Jurkat, Clone E6-1 (cell line): ENCODE data around the gene PLEKHA6.

Source experiments
- DNase-seq: peaks from one replicate; pipeline ENCODE4 v3.0.0-alpha.2; 2011; ENCODE audit warnings: low read depth, low spot score
- H3K4me3 ChIP-seq: 2 replicates; pipeline ENCODE4 v1.5.1; 2011; ENCODE audit warnings: mild to moderate bottlenecking, low read length, control low read depth, moderate library complexity

Gene PLEKHA6

GRCh38 chr1:204232526-204232925 is 127.2 kb downstream of the PLEKHA6 start:
- no peak overlapping the region for H3K4me3 ChIP-seq
- no peak for DNase-seq

DNA sequence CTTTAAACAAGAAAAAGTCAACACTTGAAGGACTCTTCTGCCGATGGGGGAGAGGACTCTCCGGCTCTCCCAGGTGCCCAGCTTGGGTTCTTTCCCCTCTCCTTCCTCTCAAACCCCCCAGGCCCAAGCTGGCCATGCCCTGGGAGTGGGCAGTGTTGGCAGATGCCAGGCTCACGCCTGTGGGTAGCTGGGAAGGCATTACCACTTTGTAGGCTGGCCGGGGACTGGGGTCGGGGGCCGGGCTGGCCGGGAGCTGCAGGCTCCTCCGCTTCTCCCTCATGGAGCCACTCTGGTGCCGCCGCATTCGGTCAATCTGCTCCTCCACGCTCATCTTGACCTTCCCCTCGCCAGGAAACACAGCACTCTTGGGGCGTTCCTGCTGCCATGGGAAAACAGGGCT is 129.5 kb downstream of the PLEKHA6 start:
- DNase-seq: no peak
- no peak overlapping the region for H3K4me3 ChIP-seq

DNA sequence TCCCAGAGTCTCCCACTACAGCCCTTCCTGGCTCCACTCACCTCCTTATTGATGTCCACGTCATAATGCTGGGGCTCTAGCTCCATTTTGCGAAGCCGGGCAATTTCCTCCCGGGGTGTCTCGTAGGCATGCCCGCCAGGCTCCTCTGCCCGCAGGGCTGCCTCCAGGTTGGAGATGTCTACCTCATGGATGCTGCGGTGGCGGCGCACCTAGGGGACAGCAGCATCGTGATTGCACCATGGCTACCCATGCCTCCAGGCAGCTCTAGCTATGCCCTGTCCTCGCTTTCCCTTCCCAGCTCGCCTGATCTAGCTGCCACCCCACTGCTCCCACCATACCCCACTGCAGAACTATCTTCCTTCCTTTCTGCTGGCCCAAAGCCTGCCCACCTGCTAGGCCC is 130.8 kb downstream of the PLEKHA6 start:
- H3K4me3 ChIP-seq: no peak overlapping the region
- DNase-seq: no peak

GRCh38 chr1:204227996-204228785 is 131.5 kb downstream of the PLEKHA6 start:
- DNase-seq: no peak
- H3K4me3 ChIP-seq: no peak overlapping the region

DNA sequence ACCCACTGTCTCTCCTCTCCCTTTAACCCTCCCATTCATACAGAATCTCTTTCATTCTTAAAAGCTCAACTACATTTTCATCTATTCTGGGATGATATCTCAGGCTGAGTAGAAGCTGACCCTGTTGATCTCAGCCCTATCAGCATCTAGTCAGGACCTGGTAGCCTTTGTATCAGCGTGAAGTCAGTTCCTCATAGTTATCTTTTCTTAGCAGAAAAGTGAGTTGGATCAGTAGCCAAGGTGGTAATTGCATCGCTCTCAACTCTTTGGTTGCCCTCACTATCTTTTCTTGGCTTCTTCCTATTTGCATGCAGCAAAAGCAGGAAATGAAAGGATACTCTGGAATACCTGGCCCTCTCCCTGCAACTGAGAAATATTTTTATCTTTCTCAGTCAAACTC is 132.4 kb downstream of the PLEKHA6 start:
- DNase-seq: no peak

GRCh38 chr1:204225841-204226735 is 133.6 kb downstream of the PLEKHA6 start:
- H3K4me3 ChIP-seq: no peak overlapping the region
- DNase-seq: no peak

More for the DNA sequence above, 132.4 kb downstream of the PLEKHA6 start:
- H3K4me3 ChIP-seq: no peak overlapping the region

- DNase-seq: no peak
- H3K4me3 ChIP-seq: no peak overlapping the region
These were observed 135.1 kb downstream of the PLEKHA6 start for GRCh38 chr1:204224655-204225054.

DNA sequence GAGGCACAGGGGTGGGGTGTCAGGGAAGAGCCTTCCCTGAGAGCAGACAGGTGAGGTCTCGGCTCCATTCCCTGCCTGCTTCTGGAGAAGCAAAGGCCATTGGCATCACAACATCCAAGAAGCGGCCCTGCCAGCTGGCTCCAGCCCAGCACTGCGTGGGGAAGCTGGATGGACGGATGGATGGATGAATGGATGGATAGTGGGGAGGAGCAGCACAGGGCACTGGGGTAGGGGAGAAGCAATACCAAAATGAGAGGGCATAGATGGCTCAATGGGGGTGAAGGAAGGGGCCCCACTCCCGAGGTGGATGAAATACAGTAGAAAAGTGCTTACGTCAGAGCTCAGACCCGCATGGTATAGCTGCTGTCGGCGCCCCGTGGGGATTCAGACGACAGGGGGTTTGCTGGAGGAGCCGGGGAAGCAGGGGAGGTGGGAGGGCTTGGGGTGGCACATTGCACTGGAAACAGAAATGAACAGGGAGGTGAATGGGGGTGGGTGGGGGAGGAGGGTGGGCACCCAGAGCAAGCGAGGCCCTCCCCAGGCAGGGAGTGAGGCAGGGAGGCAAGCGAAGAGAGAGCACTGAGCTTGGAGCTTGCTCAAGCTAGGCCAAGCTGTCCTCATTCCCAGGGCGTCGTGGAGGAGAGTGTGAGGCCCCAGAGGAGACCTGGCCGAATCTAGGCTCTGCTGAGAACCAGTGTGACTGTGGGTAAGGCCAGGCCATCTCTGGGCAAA is 136.4 kb downstream of the PLEKHA6 start:
- no peak for DNase-seq
- no peak overlapping the region for H3K4me3 ChIP-seq

- H3K4me3 ChIP-seq: no peak overlapping the region
- DNase-seq: no peak
These were observed 137.0 kb downstream of the PLEKHA6 start for GRCh38 chr1:204222764-204223055.

GRCh38 chr1:204222006-204222763 is 137.5 kb downstream of the PLEKHA6 start:
- no peak overlapping the region for H3K4me3 ChIP-seq
- DNase-seq: no peak

GRCh38 chr1:204221271-204221670 is 138.5 kb downstream of the PLEKHA6 start:
- DNase-seq: no peak
- no peak overlapping the region for H3K4me3 ChIP-seq

DNA sequence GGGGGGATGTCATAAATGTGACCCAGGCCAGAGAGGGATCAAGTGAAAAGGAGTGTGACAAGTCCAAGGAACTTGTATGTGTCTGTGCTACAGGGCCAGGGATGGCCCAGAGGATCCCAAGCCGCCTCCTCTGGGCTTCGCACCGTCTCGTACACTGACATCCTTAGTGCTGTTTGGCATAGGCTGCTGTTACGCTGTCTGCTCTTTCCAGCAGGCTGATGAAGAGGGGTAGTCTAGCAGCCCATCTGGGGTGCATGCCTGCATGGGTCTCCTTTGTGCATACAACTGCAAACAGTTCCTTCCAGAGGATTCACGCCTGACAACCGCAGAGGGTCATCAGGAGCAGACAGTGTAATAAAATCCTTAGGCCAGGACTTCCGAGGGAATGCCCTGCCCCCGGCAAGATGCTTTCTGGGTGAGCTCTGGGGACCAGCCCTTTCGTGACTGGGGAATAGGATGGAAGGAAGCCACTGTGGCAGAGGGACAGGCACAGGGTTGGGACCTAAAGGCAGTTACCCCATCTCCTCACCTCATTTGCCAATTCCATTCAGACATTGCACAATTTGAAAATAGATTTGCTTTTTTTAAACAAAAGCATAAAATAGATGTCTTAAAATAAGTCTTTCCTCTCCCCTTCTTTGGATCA is 139.6 kb downstream of the PLEKHA6 start:
- no peak overlapping the region for H3K4me3 ChIP-seq
- DNase-seq: no peak

DNA sequence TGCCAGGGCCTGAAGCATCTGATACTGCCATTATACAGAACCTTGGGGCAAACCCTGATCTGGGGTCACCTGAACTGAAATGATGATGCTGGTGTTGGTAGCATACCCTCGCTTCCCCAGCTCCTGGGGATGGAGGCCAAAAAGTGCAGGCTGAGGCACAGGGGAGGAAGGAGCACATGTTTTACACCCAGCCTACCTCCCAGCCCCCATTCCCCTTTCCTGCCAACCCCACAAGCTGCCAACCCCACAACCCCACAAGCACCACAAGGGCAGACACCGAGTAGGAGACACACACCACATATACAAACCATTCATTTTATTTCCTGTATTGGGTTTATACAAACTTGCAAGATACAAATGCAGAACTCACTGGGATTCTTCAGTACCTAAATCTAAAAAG is 141.2 kb downstream of the PLEKHA6 start:
- no peak overlapping the region for H3K4me3 ChIP-seq
- DNase-seq: peak; percentile 66

GRCh38 chr1:204217648-204218000 is 142.1 kb downstream of the PLEKHA6 start:
- no peak overlapping the region for H3K4me3 ChIP-seq
- DNase-seq: no peak

DNA sequence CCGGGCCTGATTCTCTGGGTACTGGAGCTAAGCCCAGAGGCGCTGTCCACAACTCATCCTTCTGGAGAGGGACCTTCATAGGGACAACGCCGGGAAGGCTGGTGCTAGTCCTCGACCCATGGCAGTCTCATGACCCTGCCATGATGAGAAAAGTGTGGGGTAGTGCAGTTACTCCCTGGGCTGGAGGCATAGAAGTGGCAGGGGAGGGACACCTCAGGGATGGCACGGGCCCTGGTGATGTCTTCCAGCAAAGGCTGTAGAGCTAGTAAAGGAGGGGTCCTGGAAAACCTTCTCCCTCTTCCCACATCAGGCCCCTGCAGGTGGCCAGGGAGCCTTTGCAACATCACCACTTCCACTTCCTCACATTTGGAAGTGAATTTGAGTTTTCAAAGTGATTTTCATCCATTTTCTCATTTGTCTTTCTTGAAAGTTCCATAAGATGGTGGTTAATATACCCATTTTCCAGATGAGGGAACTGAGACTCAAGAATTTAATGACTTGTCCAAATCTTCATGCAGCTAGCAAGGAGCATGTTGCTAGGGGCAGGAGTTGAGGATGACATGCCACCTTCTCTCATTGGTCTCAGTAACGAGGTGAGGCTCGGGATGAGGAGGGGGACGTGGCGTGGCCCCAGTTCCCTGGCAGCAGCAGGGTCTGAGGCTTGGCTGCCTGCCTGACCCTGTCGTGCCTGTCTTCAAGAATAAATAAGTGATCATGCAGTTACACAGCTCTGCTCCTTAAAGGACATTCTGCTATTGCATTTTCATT is 142.7 kb downstream of the PLEKHA6 start:
- no peak for DNase-seq
- H3K4me3 ChIP-seq: no peak overlapping the region

DNA sequence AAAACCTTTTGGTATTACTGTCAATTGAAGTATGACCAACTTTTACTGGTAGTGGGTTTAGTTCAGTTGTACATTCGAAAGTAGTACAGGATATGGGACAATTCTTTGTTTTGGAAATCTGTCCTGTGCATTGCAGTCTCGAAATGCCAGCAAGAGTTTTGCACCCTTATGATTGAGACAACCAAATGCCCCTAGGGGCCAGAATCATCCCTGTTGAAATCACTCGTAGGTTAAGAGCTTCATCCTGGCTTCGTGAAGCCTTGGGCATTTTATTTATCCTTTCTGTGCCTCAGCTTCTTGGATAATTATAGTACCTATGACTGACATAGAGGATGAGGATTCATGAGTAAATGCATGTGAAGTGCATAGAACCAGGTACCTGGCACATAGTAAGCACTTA is 143.5 kb downstream of the PLEKHA6 start:
- no peak overlapping the region for H3K4me3 ChIP-seq
- no peak for DNase-seq

DNA sequence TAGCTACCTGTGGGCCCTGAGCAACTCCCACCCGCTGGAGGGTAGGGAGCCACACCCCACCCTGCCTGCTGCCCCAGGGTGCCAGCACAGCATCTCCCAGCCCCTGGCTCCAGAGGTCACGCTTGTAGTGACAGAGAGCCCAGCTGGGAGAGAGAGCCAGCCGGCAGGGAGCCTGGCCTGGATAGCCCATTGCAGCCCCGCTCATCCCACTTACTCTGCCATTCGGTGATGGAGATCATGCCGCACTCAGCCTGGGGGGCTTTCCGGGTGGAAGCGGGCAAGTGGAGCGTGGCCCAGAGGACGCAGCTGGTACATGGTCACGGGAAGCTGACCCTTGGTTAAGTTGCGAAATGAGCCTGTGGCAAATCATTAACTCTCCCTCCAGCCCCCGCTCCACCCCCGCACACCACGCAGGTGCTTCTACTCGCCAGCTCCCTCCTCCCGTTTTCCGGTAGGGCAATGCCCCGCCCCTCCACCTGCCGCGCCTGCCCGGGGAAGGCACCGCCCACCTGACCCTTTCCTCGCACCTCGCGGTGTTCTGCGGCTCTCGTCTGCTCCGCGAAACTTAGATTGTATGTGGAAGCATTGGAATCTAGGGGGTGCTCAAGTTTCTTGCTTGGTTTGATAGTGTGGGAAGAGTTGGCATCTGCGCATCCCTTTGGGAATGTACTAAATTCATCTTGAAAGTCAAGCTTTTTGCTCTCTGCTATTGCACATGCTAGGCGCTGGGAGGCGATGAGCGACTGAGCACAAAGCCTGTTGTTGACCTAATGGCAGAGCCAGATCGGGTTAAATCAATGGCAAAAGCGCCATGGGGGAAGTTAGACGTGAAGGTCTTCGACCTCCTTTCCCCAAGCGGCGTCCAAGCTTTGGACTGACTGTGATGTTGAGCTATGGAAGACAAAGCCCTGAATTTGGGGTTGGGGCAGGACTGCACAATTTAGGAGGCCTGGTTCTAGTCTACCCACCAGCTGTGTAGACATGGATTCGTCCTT is 145.8 kb downstream of the PLEKHA6 start, which contains the start of gene GOLT1A:
GOLT1A (minus strand) TSS at position 321 of the 995 bp plus-strand sequence; CDS start at position 239, 82 bp downstream.
- no peak within 1 kb of the TSS for H3K4me3 ChIP-seq
- no peak for DNase-seq
